ENCODE data around the gene MROH7. TPM values are rescaled to one million over a fixed set of nuclear protein-coding genes. Genes with fewer than 3 reads are reported as not detected.

MROH7 gene
- total and polyA plus RNA-seq, 9 of the 15 experiments (the other 6 are each of a cell fraction or from before 2014, with no cell fraction given), result not detected

DNA sequence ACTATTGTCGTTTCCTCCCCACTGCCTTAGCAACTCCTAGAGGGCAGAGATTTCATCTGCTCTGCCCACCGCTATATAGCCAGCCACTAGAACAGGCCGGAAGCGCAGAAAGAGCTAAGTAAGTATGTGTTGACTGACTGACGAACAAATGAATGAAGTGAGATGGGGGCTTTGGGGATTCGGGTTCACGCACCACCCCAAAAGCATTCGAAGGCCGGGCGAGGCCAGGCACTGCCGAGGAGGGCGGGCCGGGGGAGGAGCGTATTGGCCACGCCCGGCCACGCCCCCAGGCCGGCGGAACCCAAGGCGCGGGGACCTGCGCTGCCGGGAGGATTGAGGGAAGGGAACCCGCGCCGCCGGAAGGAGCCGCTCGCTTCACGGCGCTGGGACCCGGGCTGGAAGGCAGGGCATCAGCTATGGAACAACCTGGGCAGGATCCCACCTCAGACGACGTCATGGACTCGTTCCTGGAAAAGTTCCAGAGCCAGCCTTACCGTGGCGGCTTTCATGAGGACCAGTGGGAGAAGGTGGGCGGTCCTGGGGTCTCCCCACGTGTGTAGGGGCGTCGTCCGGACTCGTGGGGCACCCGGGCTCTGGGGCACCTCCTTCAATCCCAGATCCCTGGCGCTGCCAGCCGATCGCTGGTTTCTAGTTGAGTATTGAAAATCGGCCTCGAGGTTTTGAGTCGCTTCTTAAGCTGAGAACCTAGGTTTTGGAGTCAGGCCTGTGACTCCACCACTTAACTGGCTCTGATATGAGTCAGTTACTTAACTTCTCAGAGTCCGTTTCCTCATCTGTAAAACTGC, 74.1 kb downstream of the MROH7 start, which contains the start of gene TTC4 (continued):
- TF ChIP-seq, protein P1, sequence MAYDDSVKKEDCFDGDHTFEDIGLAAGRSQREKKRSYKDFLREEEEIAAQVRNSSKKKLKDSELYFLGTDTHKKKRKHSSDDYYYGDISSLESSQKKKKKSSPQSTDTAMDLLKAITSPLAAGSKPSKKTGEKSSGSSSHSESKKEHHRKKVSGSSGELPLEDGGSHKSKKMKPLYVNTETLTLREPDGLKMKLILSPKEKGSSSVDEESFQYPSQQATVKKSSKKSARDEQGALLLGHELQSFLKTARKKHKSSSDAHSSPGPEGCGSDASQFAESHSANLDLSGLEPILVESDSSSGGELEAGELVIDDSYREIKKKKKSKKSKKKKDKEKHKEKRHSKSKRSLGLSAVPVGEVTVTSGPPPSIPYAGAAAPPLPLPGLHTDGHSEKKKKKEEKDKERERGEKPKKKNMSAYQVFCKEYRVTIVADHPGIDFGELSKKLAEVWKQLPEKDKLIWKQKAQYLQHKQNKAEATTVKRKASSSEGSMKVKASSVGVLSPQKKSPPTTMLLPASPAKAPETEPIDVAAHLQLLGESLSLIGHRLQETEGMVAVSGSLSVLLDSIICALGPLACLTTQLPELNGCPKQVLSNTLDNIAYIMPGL (CRISPR knock-in tag; IDR thresholded peaks at IDR 0.05), result no peak
- TF ChIP-seq DACH1 (IDR thresholded peaks at IDR 0.05; ENCODE audit: partially characterized antibody), result no peak
- TF ChIP-seq, protein P2, sequence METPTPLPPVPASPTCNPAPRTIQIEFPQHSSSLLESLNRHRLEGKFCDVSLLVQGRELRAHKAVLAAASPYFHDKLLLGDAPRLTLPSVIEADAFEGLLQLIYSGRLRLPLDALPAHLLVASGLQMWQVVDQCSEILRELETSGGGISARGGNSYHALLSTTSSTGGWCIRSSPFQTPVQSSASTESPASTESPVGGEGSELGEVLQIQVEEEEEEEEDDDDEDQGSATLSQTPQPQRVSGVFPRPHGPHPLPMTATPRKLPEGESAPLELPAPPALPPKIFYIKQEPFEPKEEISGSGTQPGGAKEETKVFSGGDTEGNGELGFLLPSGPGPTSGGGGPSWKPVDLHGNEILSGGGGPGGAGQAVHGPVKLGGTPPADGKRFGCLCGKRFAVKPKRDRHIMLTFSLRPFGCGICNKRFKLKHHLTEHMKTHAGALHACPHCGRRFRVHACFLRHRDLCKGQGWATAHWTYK (CRISPR knock-in tag; IDR thresholded peaks at IDR 0.05), result peak; percentile 74; the same call in 1 of the 2 replicates
- TF ChIP-seq SMC3 (conservative IDR thresholded peaks at IDR 0.05; ENCODE audit: insufficient read depth, low read depth, low read length), result no peak; the same call in 1 of the 2 replicates
- no peak for TF ChIP-seq ZC3H8 (IDR thresholded peaks at IDR 0.05)
- no peak for TF ChIP-seq ZNF707 (CRISPR knock-in tag; conservative IDR thresholded peaks at IDR 0.05)
- no peak for TF ChIP-seq ZBED1 (IDR thresholded peaks at IDR 0.05)
- 0 out of 2 replicates have a peak, but pooled peaks have one; percentile 9 for TF ChIP-seq CHD2 (IDR thresholded peaks at IDR 0.05; ENCODE audit: low read depth, low read length)
- TF ChIP-seq, protein P3, sequence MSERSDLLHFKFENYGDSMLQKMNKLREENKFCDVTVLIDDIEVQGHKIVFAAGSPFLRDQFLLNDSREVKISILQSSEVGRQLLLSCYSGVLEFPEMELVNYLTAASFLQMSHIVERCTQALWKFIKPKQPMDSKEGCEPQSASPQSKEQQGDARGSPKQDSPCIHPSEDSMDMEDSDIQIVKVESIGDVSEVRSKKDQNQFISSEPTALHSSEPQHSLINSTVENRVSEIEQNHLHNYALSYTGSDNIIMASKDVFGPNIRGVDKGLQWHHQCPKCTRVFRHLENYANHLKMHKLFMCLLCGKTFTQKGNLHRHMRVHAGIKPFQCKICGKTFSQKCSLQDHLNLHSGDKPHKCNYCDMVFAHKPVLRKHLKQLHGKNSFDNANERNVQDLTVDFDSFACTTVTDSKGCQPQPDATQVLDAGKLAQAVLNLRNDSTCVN (CRISPR knock-in tag; IDR thresholded peaks at IDR 0.05), result no peak
- TF ChIP-seq EZH2 (IDR thresholded peaks at IDR 0.05; ENCODE audit: borderline replicate concordance, low read depth, low read length), result no peak
- no peak for TF ChIP-seq SMARCC2 (IDR thresholded peaks at IDR 0.05; ENCODE audit: low read depth)
- 0 out of 2 replicates have a peak, but pooled peaks have one; percentile 52 for TF ChIP-seq SMAD3 (CRISPR knock-in tag; conservative IDR thresholded peaks at IDR 0.05)
- TF ChIP-seq, protein P4, sequence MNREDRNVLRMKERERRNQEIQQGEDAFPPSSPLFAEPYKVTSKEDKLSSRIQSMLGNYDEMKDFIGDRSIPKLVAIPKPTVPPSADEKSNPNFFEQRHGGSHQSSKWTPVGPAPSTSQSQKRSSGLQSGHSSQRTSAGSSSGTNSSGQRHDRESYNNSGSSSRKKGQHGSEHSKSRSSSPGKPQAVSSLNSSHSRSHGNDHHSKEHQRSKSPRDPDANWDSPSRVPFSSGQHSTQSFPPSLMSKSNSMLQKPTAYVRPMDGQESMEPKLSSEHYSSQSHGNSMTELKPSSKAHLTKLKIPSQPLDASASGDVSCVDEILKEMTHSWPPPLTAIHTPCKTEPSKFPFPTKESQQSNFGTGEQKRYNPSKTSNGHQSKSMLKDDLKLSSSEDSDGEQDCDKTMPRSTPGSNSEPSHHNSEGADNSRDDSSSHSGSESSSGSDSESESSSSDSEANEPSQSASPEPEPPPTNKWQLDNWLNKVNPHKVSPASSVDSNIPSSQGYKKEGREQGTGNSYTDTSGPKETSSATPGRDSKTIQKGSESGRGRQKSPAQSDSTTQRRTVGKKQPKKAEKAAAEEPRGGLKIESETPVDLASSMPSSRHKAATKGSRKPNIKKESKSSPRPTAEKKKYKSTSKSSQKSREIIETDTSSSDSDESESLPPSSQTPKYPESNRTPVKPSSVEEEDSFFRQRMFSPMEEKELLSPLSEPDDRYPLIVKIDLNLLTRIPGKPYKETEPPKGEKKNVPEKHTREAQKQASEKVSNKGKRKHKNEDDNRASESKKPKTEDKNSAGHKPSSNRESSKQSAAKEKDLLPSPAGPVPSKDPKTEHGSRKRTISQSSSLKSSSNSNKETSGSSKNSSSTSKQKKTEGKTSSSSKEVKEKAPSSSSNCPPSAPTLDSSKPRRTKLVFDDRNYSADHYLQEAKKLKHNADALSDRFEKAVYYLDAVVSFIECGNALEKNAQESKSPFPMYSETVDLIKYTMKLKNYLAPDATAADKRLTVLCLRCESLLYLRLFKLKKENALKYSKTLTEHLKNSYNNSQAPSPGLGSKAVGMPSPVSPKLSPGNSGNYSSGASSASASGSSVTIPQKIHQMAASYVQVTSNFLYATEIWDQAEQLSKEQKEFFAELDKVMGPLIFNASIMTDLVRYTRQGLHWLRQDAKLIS (CRISPR knock-in tag; IDR thresholded peaks at IDR 0.05), result peak; percentile 84
- TF ChIP-seq, protein P5, sequence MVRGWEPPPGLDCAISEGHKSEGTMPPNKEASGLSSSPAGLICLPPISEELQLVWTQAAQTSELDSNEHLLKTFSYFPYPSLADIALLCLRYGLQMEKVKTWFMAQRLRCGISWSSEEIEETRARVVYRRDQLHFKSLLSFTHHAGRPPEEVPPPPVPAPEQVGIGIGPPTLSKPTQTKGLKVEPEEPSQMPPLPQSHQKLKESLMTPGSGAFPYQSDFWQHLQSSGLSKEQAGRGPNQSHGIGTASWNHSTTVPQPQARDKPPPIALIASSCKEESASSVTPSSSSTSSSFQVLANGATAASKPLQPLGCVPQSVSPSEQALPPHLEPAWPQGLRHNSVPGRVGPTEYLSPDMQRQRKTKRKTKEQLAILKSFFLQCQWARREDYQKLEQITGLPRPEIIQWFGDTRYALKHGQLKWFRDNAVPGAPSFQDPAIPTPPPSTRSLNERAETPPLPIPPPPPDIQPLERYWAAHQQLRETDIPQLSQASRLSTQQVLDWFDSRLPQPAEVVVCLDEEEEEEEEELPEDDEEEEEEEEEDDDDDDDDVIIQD (CRISPR knock-in tag; IDR thresholded peaks at IDR 0.05), result no peak; the same call in 1 of the 2 replicates
- TF ChIP-seq RBBP5 (IDR thresholded peaks at IDR 0.05; ENCODE audit: borderline replicate concordance, insufficient read depth, low read length, poor library complexity, severe bottlenecking), result peak; percentile 96
- TF ChIP-seq ZNF444 (CRISPR knock-in tag; IDR thresholded peaks at IDR 0.05), result no peak
- TF ChIP-seq TAF1 (IDR thresholded peaks at IDR 0.05; ENCODE audit: control insufficient read depth, extremely low read depth, insufficient read depth, low read length, severe bottlenecking), result peak; percentile 96
